Tibial nerve (tissue), 4 donors: Measurements from ENCODE around the gene SGCG.

ENCODE experiments used
- CTCF ChIP-seq, 5 experiments: fragments of 200-600 bp in 3 of 5; fragments of 450-650 bp in 2 of 5; sonication (generic) in 3 of 5; IDR thresholded peaks; one replicate each; pipeline ENCODE4 v1.5.1; 2016 to 2019; ENCODE audit warnings: antibody characterized with exemption in 5 of 5, mild to moderate bottlenecking in 3 of 5, moderate library complexity in 2 of 5
- EP300 ChIP-seq, 2 donors: sonication (generic); formaldehyde crosslinking; IDR thresholded peaks; one replicate each; pipeline ENCODE4 v1.6.1; 2017; ENCODE audit warnings: antibody characterized with exemption in 2 of 2, mild to moderate bottlenecking in 1 of 2
- POLR2A ChIP-seq, 2 donors: fragments of 450-650 bp; IDR thresholded peaks; one replicate each; pipeline ENCODE4 v1.6.1; 2017; ENCODE audit warnings: antibody characterized with exemption in 2 of 2, mild to moderate bottlenecking in 2 of 2, moderate library complexity in 2 of 2

- no peak for TF ChIP-seq CTCF (IDR thresholded peaks at IDR 0.05)
- no peak for TF ChIP-seq EP300 (IDR thresholded peaks at IDR 0.05)
- TF ChIP-seq POLR2A (IDR thresholded peaks at IDR 0.05) = no peak
Measured at GRCh38 chr13:23344931-23345595, 164.3 kb downstream of the SGCG start.
